Activated naive CD4-positive, alpha-beta T cell treated with anti-CD3 and anti-CD28 coated beads for 36 hours (primary cell): ENCODE measurements around the gene KLHL28. TPM values are rescaled to one million over a fixed set of nuclear protein-coding genes. Genes with fewer than 3 reads are reported as not detected.

Source experiments
- CTCF ChIA-PET: fragments of 350-600 bp; sonication (Branson Sonifier 250); formaldehyde crosslinking; loops from one replicate; lab custom pipeline; 2021; ENCODE audit warnings: antibody characterized with exemption; lab: Charles Lee
- DNase-seq: peaks from one replicate; pipeline ENCODE4 v3.0.0-alpha.2; 2020
- H3K27ac Mint-ChIP-seq: one replicate; pipeline ENCODE4 v1.8.0; 2021; ENCODE audit warnings: mild to moderate bottlenecking, mixed read lengths
- H3K27me3 Mint-ChIP-seq: one replicate; pipeline ENCODE4 v1.8.0; 2021; ENCODE audit warnings: low read depth, mixed read lengths
- H3K36me3 Mint-ChIP-seq: one replicate; pipeline ENCODE4 v1.8.0; 2021; ENCODE audit warnings: low read depth, mixed read lengths
- H3K4me1 Mint-ChIP-seq: one replicate; pipeline ENCODE4 v1.8.0; 2021; ENCODE audit warnings: low read depth, mixed read lengths
- H3K4me3 Mint-ChIP-seq: one replicate; pipeline ENCODE4 v1.8.0; 2021; ENCODE audit warnings: mild to moderate bottlenecking, moderate library complexity, mixed read lengths
- H3K9me3 Mint-ChIP-seq: one replicate; pipeline ENCODE4 v1.8.0; 2021; ENCODE audit warnings: mixed read lengths
- intact Hi-C: fragments of 100-400 bp; cut with micrococcal nuclease; formaldehyde crosslinking; loops from one replicate; pipeline ENCODE4 v1.15.1; 2023
- total RNA-seq, 2 experiments: library from RNA; stranded (reverse); gene quantifications; one replicate each; pipeline ENCODE4 v1.2.3, GENCODE V29; 2021

The KLHL28 gene, protein sequence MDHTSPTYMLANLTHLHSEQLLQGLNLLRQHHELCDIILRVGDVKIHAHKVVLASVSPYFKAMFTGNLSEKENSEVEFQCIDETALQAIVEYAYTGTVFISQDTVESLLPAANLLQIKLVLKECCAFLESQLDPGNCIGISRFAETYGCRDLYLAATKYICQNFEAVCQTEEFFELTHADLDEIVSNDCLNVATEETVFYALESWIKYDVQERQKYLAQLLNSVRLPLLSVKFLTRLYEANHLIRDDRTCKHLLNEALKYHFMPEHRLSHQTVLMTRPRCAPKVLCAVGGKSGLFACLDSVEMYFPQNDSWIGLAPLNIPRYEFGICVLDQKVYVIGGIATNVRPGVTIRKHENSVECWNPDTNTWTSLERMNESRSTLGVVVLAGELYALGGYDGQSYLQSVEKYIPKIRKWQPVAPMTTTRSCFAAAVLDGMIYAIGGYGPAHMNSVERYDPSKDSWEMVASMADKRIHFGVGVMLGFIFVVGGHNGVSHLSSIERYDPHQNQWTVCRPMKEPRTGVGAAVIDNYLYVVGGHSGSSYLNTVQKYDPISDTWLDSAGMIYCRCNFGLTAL
- total RNA-seq = 10 to 100 TPM; 10.8 to 12.7 TPM

DNA sequence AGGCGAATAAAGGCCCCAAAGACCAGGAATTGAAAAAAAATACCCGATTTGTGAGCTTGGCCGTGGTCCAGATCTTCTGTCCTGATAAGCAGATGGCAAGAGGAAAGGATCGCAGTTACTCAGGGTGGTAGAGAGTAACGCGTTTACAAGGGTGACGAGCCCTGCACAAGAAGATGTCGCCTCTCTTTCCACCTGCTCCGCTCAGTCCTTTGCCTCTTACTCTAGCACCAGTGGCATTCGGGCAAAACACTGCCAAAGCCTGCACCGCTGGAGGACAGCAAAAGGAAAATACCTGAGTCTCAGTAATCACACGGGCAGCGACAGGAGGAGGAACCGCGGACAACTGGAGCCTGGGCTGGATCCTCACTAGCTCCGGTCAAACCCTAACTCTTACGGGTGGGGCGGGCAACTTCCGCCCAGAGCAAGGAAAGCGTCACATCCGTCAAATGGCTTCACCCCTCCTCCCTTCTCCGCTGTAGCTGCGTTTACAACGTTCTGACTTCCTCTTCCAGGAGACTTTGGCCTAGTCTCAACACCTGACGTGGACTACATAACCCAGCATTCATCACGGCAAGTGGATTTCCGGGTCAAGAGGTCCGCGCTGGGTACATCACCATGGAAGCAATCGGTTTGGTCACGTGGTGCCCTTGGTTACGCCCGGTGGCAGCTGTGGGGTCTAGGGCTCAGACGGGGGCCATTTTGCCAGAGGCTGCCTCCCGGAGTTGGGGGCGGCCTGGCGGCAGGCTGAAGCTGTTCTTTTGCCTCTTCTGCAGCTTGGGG lies at the start of gene KLHL28, which contains the start of gene TOGARAM1:
Gene KLHL28, minus strand, starts transcription at position 394 of the 780 bp plus-strand sequence. CDS start 16,019 bp downstream, outside the sequence.
Gene TOGARAM1, plus strand, starts transcription at position 637 of the 780 bp plus-strand sequence. CDS start 232 bp downstream, outside the sequence.
- H3K4me1 Mint-ChIP-seq = peaks cover 51% of the 10 kb centered on the region
- DNase-seq = peak; percentile 98
- H3K27ac Mint-ChIP-seq = no peak within 1 kb of the TSS
- CTCF ChIA-PET = interaction anchor here (0.9 to 1.4 kb wide), 2 partner anchors 65 to 174 kb away, joined by 3 to 4 read pairs; partner anchors contain the start of gene FANCM
- intact Hi-C loops = loop anchor here (1.0 to 5.0 kb wide), 8 partner anchors 21 to 292 kb away; partner anchors contain the start of genes FKBP3, MIS18BP1 and PRPF39
- H3K4me3 Mint-ChIP-seq = no peak within 1 kb of the TSS
- no peaks in the 10 kb centered on the region for H3K27me3 Mint-ChIP-seq
- peaks cover 3% of the 10 kb centered on the region for H3K9me3 Mint-ChIP-seq
- peaks cover 14% of the 10 kb centered on the region for H3K36me3 Mint-ChIP-seq

- CTCF ChIA-PET = no interaction called here
- Mint-ChIP-seq H3K4me1 (no peaks in the 10 kb centered on the region), H3K36me3 (peaks cover 12% of the 10 kb centered on the region), H3K27ac (no peak overlapping the region), H3K9me3 (no peaks in the 10 kb centered on the region), H3K4me3 (no peak overlapping the region), H3K27me3 (no peaks in the 10 kb centered on the region)
- no peak for DNase-seq
- intact Hi-C loops = no loop called here
Observed at GRCh38 chr14:45003924-45004323, 42.2 kb upstream of the KLHL28 start.

GRCh38 chr14:44995770-44996294 lies 34.1 kb upstream of the KLHL28 start:
- Mint-ChIP-seq H3K4me1 (no peaks in the 10 kb centered on the region), H3K27me3 (no peaks in the 10 kb centered on the region), H3K27ac (no peak overlapping the region), H3K9me3 (no peaks in the 10 kb centered on the region), H3K36me3 (peaks cover 23% of the 10 kb centered on the region), H3K4me3 (no peak overlapping the region)
- CTCF ChIA-PET = no interaction called here
- intact Hi-C loops = no loop called here
- no peak for DNase-seq

DNA sequence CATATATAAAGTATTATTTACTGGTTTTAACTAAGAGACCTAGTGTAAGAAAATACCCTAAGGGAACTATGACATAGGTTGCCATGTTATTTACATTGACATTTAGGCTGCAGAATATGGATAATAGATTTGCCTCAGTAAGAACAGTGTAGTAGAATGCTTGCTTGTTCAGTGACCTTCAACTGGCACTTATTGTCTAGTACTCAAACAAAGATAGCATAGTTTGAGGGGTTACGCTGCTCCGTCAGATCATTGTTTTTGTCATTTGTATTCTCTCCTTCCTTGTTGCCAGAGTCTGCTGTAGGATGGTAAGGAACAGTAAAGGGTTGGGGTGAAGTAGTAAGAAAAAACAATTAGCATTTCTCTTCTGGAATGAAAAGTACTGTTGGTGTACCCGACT lies 33.4 kb upstream of the KLHL28 start:
- Mint-ChIP-seq H3K4me1 (no peaks in the 10 kb centered on the region), H3K27me3 (no peaks in the 10 kb centered on the region), H3K27ac (no peak overlapping the region), H3K36me3 (peaks cover 19% of the 10 kb centered on the region), H3K4me3 (no peak overlapping the region), H3K9me3 (no peaks in the 10 kb centered on the region)
- intact Hi-C loops = no loop called here
- DNase-seq = no peak
- CTCF ChIA-PET = no interaction called here

DNA sequence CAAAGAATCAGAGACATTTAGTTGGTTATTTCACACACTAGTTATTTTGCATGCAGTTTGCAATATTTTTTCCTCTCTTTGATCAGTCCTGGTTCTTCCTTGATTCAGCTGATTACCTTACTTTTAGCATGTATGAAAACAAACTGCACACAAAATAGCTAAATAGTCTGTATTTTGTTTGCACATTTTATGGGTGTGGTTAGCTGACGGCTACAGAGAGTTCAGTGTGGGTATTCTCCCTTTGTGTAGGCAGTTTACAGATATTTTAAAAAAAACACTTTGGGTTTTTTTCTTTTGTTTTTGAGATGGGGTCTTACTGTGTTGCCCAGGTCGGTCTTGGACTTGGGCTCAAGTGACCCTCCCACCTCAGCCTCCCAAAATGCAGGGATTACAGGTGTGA lies 28.8 kb upstream of the KLHL28 start:
- intact Hi-C loops = no loop called here
- peaks cover 2% of the 10 kb centered on the region for H3K9me3 Mint-ChIP-seq
- no peak overlapping the region for H3K4me3 Mint-ChIP-seq
- H3K27me3 Mint-ChIP-seq = no peaks in the 10 kb centered on the region
- H3K27ac Mint-ChIP-seq = no peak overlapping the region
- H3K36me3 Mint-ChIP-seq = peaks cover 3% of the 10 kb centered on the region
- CTCF ChIA-PET = no interaction called here
- H3K4me1 Mint-ChIP-seq = peaks cover 3% of the 10 kb centered on the region
- no peak for DNase-seq

DNA sequence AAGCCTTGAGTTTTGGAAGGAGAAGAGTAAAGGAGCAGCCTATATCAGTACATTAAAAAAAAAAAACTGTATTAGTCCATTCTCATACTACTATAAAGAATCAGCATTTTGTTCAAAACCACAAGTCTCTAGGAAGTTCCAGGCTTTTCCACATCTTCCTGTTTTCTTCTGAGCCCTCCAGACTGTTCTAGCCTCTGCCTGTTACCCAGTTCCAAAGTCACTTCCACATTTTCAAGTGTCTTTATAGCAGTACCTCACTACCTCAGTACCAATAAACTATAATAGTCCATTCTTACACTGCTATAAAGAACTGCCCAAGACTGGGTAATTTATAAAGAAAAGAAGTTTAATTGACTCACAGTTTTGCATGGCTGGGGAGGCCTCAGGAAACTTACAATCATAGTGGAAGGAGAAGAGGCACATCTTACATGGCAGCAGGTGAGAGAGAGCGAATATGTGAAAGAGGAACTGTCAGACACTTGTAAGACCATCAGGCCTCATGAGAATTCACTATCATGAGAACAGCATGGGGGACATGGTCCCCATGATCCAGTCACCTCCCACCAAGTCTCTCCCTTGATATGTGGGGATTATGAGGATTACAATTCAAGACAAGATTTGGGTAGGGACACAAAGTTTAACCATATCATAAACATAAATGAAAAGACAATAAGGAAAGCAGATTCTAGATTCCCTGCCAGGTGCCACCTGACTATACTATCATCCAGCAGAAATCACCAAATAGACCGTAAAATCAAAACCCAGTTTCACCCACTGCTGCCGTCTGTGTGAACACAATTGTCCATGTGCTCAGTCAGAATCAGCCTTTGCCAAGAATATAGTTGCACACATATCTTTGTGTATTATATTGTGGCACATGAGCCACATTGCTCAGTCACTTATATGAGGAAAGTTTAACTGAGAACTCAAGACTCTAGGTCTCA lies 28.0 kb upstream of the KLHL28 start:
- peaks cover 3% of the 10 kb centered on the region for H3K36me3 Mint-ChIP-seq
- peaks cover 3% of the 10 kb centered on the region for H3K4me1 Mint-ChIP-seq
- CTCF ChIA-PET = no interaction called here
- H3K27ac Mint-ChIP-seq = no peak overlapping the region
- peaks cover 2% of the 10 kb centered on the region for H3K9me3 Mint-ChIP-seq
- no peaks in the 10 kb centered on the region for H3K27me3 Mint-ChIP-seq
- H3K4me3 Mint-ChIP-seq = no peak overlapping the region
- intact Hi-C loops = no loop called here
- no peak for DNase-seq

GRCh38 chr14:44988694-44989093 lies 26.9 kb upstream of the KLHL28 start:
- CTCF ChIA-PET = no interaction called here
- DNase-seq = no peak
- H3K36me3 Mint-ChIP-seq = peaks cover 3% of the 10 kb centered on the region
- peaks cover 2% of the 10 kb centered on the region for H3K9me3 Mint-ChIP-seq
- H3K27ac Mint-ChIP-seq = no peak overlapping the region
- peaks cover 3% of the 10 kb centered on the region for H3K4me1 Mint-ChIP-seq
- no peak overlapping the region for H3K4me3 Mint-ChIP-seq
- H3K27me3 Mint-ChIP-seq = no peaks in the 10 kb centered on the region
- intact Hi-C loops = no loop called here

DNA sequence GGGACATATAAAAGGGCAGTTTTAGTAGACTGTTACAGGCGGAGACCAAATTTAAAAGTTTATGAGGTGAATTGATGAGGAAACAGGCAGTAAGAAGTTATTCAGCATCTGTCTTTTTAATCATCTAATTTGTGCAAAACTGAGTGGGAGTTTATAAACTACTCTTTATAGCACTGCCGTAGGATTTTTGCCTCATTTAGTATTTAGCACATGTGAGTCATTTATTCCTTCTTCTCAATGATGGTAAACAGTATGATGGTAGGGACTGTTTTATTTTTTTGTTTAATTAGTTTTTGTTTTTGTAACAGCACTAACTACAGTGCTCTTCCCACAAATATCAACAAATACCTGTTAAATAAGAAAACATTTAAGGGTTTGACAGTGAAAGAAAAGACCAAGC lies 20.8 kb upstream of the KLHL28 start:
- CTCF ChIA-PET = no interaction called here
- Mint-ChIP-seq H3K9me3 (no peaks in the 10 kb centered on the region), H3K4me3 (no peak overlapping the region), H3K27me3 (no peaks in the 10 kb centered on the region), H3K27ac (no peak overlapping the region), H3K4me1 (peaks cover 20% of the 10 kb centered on the region), H3K36me3 (peaks cover 4% of the 10 kb centered on the region)
- DNase-seq = no peak
- intact Hi-C loops = loop anchor here (1.0 to 2.0 kb wide), 2 partner anchors 20 to 106 kb away; partner anchors contain the start of gene TOGARAM1

GRCh38 chr14:44981198-44981597 lies 19.5 kb upstream of the KLHL28 start:
- Mint-ChIP-seq H3K4me3 (no peak overlapping the region), H3K27ac (no peak overlapping the region), H3K4me1 (peaks cover 21% of the 10 kb centered on the region), H3K9me3 (no peaks in the 10 kb centered on the region), H3K36me3 (peaks cover 6% of the 10 kb centered on the region), H3K27me3 (no peaks in the 10 kb centered on the region)
- intact Hi-C loops = no loop called here
- CTCF ChIA-PET = no interaction called here
- DNase-seq = no peak

- DNase-seq = no peak
- Mint-ChIP-seq H3K4me1 (peaks cover 25% of the 10 kb centered on the region), H3K4me3 (no peak overlapping the region), H3K36me3 (peaks cover 8% of the 10 kb centered on the region), H3K9me3 (no peaks in the 10 kb centered on the region), H3K27me3 (no peaks in the 10 kb centered on the region), H3K27ac (no peak overlapping the region)
- CTCF ChIA-PET = interaction anchor here (0.8 kb wide), 1 partner anchor 11 kb away, joined by 3 read pairs; no protein-coding TSS in a partner anchor
- intact Hi-C loops = no loop called here
Observed at GRCh38 chr14:44979740-44980356, 18.1 kb upstream of the KLHL28 start.

- CTCF ChIA-PET = no interaction called here
- Mint-ChIP-seq H3K27me3 (no peaks in the 10 kb centered on the region), H3K36me3 (peaks cover 9% of the 10 kb centered on the region), H3K4me1 (peaks cover 28% of the 10 kb centered on the region), H3K4me3 (no peak overlapping the region), H3K9me3 (no peaks in the 10 kb centered on the region), H3K27ac (no peak overlapping the region)
- no peak for DNase-seq
- intact Hi-C loops = no loop called here
Observed at GRCh38 chr14:44979273-44979672, 17.5 kb upstream of the KLHL28 start.
